ENCODE data around the gene SNX9.

SNX9 gene

DNA sequence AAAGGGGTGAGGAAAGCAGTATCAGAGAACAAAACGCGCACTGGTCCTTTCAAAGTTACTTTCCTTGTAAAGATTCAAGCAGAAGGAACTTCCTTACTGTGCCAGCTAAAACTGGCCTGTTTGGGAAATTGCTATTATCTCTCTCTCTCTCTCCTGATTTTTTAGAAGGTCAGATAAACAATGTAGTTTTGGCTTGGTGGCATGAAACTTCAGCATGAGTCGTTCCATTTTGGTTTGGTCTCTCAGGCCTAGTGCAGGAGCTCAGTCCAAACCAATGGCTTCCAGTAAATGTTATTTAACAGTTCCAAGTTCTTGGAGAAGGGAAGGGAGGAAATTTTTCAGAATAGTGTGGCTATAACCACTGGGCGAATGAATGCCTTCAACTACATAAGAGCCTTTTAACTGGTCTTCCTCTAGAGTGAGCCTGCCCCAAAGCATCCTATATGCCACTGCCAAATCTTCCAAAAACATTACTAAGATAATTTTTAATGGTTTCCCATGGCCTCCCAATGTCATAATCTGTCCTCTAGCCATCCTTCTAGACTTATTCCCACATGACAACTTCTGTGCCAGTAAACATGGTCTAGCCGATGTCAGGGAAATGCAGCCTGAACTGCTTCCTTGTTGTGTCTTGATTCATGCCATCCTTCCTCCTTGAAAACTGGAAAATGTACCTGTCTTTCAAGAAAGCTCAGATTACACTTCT lies 9.1 kb upstream of the SNX9 start:
- DNase-seq (ENCODE audit: low spot score) = no peak

DNA sequence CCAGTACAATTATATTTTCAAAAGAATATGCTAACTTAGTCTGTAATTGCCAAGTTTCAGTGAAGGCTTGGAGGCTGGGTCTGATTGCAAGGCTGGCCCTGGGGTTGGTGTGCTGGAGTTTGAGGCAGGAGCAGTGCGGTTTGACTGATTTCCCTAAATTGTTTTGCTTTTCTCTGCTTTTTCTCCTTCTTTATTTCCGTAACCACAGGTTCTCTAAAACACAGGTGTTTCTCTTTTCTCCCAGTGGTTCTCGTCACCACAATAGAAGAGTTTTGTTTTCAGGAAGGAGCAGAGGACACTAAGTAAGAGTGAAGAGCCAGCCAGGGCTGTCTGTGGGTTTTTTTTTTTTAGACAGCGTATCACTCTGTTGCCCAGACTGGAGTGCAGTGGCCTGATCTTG lies 8.2 kb upstream of the SNX9 start:
- Histone ChIP-seq H3K4ac (ENCODE audit: low read length) (no peak overlapping the region), H2BK5ac (ENCODE audit: low read length) (no peak overlapping the region), H4K91ac (ENCODE audit: low read depth, low read length, poor library complexity) (no peak overlapping the region), H3K18ac (ENCODE audit: low read length) (no peak overlapping the region), H3K9ac (ENCODE audit: low read depth, low read length, poor library complexity) (no peak overlapping the region), H3K79me1 (ENCODE audit: low read depth, low read length) (no peaks in the 10 kb centered on the region), H3K9me3 (replicated peaks in 1 of 2; ENCODE audit: control insufficient read depth in 2 of 2, insufficient read depth in 1 of 2, low read depth in 1 of 2, low read length in 2 of 2) (no peaks in the 10 kb centered on the region), H3K36me3 (replicated peaks in 1 of 2; ENCODE audit: control insufficient read depth in 2 of 2, insufficient read depth in 2 of 2, low read length in 2 of 2) (no peaks in the 10 kb centered on the region), H3K27ac (replicated peaks; ENCODE audit: low read length) (no peak overlapping the region), H3K14ac (ENCODE audit: low read length) (no peak overlapping the region), H3K4me1 (ENCODE audit: control insufficient read depth in 2 of 2, insufficient read depth in 1 of 2, low read depth in 1 of 2, low read length in 2 of 2) (peaks cover 0 to 1% of the 10 kb centered on the region in 2 donors), H2BK12ac (ENCODE audit: low read length) (no peak overlapping the region), H3K4me2 (ENCODE audit: insufficient read depth, low read length, poor library complexity, severe bottlenecking) (no peak overlapping the region), H2AK5ac (ENCODE audit: low read depth, low read length) (no peak overlapping the region), H2AFZ (ENCODE audit: low read length) (no peak overlapping the region), H3K4me3 (ENCODE audit: low read length in 2 of 2) (no peak overlapping the region), H2BK15ac (ENCODE audit: low read length) (no peak overlapping the region), H3K27me3 (ENCODE audit: control insufficient read depth in 3 of 3, insufficient read depth in 3 of 3, low read depth in 1 of 3, low read length in 3 of 3) (no peaks in the 10 kb centered on the region), H4K8ac (ENCODE audit: low read depth, low read length) (no peak overlapping the region), H2BK120ac (ENCODE audit: low read depth, low read length) (no peak overlapping the region), H3K23ac (ENCODE audit: low read depth, low read length, poor library complexity) (no peak overlapping the region)
- no CpG with 5 or more reads among the region's 4 CpGs for WGBS, 2 donors (ENCODE audit: extremely low coverage in 2 of 2, insufficient read length in 2 of 2, insufficient replicate concordance in 1 of 2)
- no peak for DNase-seq (ENCODE audit: low spot score)

More for the DNA sequence above, 9.1 kb upstream of the SNX9 start:
- Histone ChIP-seq H2BK120ac (ENCODE audit: low read depth, low read length) (no peak overlapping the region), H3K18ac (ENCODE audit: low read length) (no peak overlapping the region), H4K8ac (ENCODE audit: low read depth, low read length) (no peak overlapping the region), H2AFZ (ENCODE audit: low read length) (peak overlapping the region; percentile 2), H3K4ac (ENCODE audit: low read length) (no peak overlapping the region), H3K36me3 (replicated peaks in 1 of 2; ENCODE audit: control insufficient read depth in 2 of 2, insufficient read depth in 2 of 2, low read length in 2 of 2) (no peaks in the 10 kb centered on the region), H2AK5ac (ENCODE audit: low read depth, low read length) (no peak overlapping the region), H4K91ac (ENCODE audit: low read depth, low read length, poor library complexity) (no peak overlapping the region), H3K4me2 (ENCODE audit: insufficient read depth, low read length, poor library complexity, severe bottlenecking) (no peak overlapping the region), H3K14ac (ENCODE audit: low read length) (no peak overlapping the region), H3K23ac (ENCODE audit: low read depth, low read length, poor library complexity) (no peak overlapping the region), H2BK15ac (ENCODE audit: low read length) (no peak overlapping the region), H2BK5ac (ENCODE audit: low read length) (no peak overlapping the region), H3K9me3 (replicated peaks in 1 of 2; ENCODE audit: control insufficient read depth in 2 of 2, insufficient read depth in 1 of 2, low read depth in 1 of 2, low read length in 2 of 2) (peaks cover 0 to 4% of the 10 kb centered on the region in 2 donors), H3K9ac (ENCODE audit: low read depth, low read length, poor library complexity) (no peak overlapping the region), H3K27me3 (ENCODE audit: control insufficient read depth in 3 of 3, insufficient read depth in 3 of 3, low read depth in 1 of 3, low read length in 3 of 3) (no peaks in the 10 kb centered on the region), H3K4me3 (ENCODE audit: low read length in 2 of 2) (no peak overlapping the region), H2BK12ac (ENCODE audit: low read length) (no peak overlapping the region), H3K27ac (replicated peaks; ENCODE audit: low read length) (no peak overlapping the region), H3K4me1 (ENCODE audit: control insufficient read depth in 2 of 2, insufficient read depth in 1 of 2, low read depth in 1 of 2, low read length in 2 of 2) (no peaks in the 10 kb centered on the region), H3K79me1 (ENCODE audit: low read depth, low read length) (no peaks in the 10 kb centered on the region)
- WGBS, 2 donors (ENCODE audit: extremely low coverage in 2 of 2, insufficient read length in 2 of 2, insufficient replicate concordance in 1 of 2) = no CpG with 5 or more reads among the region's 5 CpGs

DNA sequence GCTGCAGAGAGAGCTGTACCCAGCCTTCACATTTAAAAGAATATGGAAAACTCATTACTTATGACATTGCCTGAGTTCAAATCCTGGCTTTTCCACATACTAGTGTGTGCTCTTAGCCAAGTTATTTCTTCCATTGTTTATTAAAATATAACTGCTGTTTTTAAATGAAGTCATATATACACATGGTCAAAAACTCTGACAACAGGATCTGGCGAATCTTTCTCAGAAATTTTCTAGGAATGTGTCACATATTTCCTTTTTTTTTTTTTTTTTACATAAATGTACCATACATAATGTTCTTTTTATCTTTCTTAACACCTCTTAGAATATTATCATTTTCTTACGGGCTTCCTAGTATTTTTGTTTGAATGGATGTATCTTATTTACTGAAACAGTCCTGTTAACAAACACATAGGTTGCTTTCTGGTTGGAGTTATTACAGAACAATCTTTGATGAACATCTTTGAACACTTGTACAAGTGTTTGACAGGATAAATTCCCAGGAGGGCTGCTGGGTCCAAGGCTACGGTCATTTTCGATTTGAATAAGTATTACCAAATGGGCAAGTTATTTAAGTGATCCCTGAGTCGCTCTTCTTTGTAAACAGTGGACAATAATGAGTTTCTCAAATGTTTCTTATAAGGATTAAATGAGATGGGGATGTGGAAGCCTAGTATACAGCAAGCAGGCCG lies 1.6 kb upstream of the SNX9 start:
- no peak overlapping the region for H3K4ac ChIP-seq (ENCODE audit: low read length)
- no peak overlapping the region for H3K4me3 ChIP-seq (ENCODE audit: low read length in 2 of 2)
- H2AFZ ChIP-seq (ENCODE audit: low read length) = no peak overlapping the region

GRCh38 chr6:157822245-157823000 lies 623 bp upstream of the SNX9 start:
- Histone ChIP-seq H3K4me3 (ENCODE audit: low read length in 2 of 2) (peak overlapping the region; percentile 57 to 84), H3K79me1 (ENCODE audit: low read depth, low read length) (no peaks in the 10 kb centered on the region), H3K4ac (ENCODE audit: low read length) (no peak overlapping the region), H4K8ac (ENCODE audit: low read depth, low read length) (peak overlapping the region; percentile 0), H2AK5ac (ENCODE audit: low read depth, low read length) (no peak overlapping the region), H3K14ac (ENCODE audit: low read length) (no peak overlapping the region), H2AFZ (ENCODE audit: low read length) (peak overlapping the region; percentile 94), H2BK5ac (ENCODE audit: low read length) (no peak overlapping the region), H3K36me3 (replicated peaks in 1 of 2; ENCODE audit: control insufficient read depth in 2 of 2, insufficient read depth in 2 of 2, low read length in 2 of 2) (no peaks in the 10 kb centered on the region), H2BK15ac (ENCODE audit: low read length) (no peak overlapping the region), H2BK12ac (ENCODE audit: low read length) (no peak overlapping the region), H3K9me3 (replicated peaks in 1 of 2; ENCODE audit: control insufficient read depth in 2 of 2, insufficient read depth in 1 of 2, low read depth in 1 of 2, low read length in 2 of 2) (no peaks in the 10 kb centered on the region), H3K27me3 (ENCODE audit: control insufficient read depth in 3 of 3, insufficient read depth in 3 of 3, low read depth in 1 of 3, low read length in 3 of 3) (peaks cover 0 to 11% (median 2%) of the 10 kb centered on the region in 3 experiments), H3K27ac (replicated peaks; ENCODE audit: low read length) (no peak overlapping the region), H3K18ac (ENCODE audit: low read length) (peak overlapping the region; percentile 97), H3K23ac (ENCODE audit: low read depth, low read length, poor library complexity) (no peak overlapping the region), H3K4me2 (ENCODE audit: insufficient read depth, low read length, poor library complexity, severe bottlenecking) (peak overlapping the region; percentile 54), H4K91ac (ENCODE audit: low read depth, low read length, poor library complexity) (no peak overlapping the region), H3K9ac (ENCODE audit: low read depth, low read length, poor library complexity) (peak overlapping the region; percentile 60), H3K4me1 (ENCODE audit: control insufficient read depth in 2 of 2, insufficient read depth in 1 of 2, low read depth in 1 of 2, low read length in 2 of 2) (peaks cover 0 to 1% of the 10 kb centered on the region in 2 donors), H2BK120ac (ENCODE audit: low read depth, low read length) (no peak overlapping the region)
- WGBS, 2 donors (ENCODE audit: extremely low coverage in 2 of 2, insufficient read length in 2 of 2, insufficient replicate concordance in 1 of 2) = no CpG with 5 or more reads among the region's 53 CpGs
- DNase-seq (ENCODE audit: low spot score) = no peak

More for the DNA sequence above, 1.6 kb upstream of the SNX9 start:
- no peak overlapping the region for H3K23ac ChIP-seq (ENCODE audit: low read depth, low read length, poor library complexity)
- H4K91ac ChIP-seq (ENCODE audit: low read depth, low read length, poor library complexity) = no peak overlapping the region
- no peaks in the 10 kb centered on the region for H3K79me1 ChIP-seq (ENCODE audit: low read depth, low read length)
- no peak overlapping the region for H2BK12ac ChIP-seq (ENCODE audit: low read length)
- H3K9ac ChIP-seq (ENCODE audit: low read depth, low read length, poor library complexity) = no peak overlapping the region
- H3K36me3 ChIP-seq (replicated peaks in 1 of 2; ENCODE audit: control insufficient read depth in 2 of 2, insufficient read depth in 2 of 2, low read length in 2 of 2) = no peaks in the 10 kb centered on the region
- H2BK120ac ChIP-seq (ENCODE audit: low read depth, low read length) = no peak overlapping the region
- H3K18ac ChIP-seq (ENCODE audit: low read length) = no peak overlapping the region
- no peak overlapping the region for H3K14ac ChIP-seq (ENCODE audit: low read length)
- H3K4me2 ChIP-seq (ENCODE audit: insufficient read depth, low read length, poor library complexity, severe bottlenecking) = no peak overlapping the region
- H2BK15ac ChIP-seq (ENCODE audit: low read length) = no peak overlapping the region
- DNase-seq (ENCODE audit: low spot score) = no peak
- no peaks in the 10 kb centered on the region for H3K9me3 ChIP-seq (replicated peaks in 1 of 2; ENCODE audit: control insufficient read depth in 2 of 2, insufficient read depth in 1 of 2, low read depth in 1 of 2, low read length in 2 of 2)
- WGBS, 2 donors (ENCODE audit: extremely low coverage in 2 of 2, insufficient read length in 2 of 2, insufficient replicate concordance in 1 of 2) = no CpG with 5 or more reads among the region's 6 CpGs
- H3K27me3 ChIP-seq (ENCODE audit: control insufficient read depth in 3 of 3, insufficient read depth in 3 of 3, low read depth in 1 of 3, low read length in 3 of 3) = peaks cover 0 to 11% (median 2%) of the 10 kb centered on the region in 3 experiments
- no peak overlapping the region for H3K27ac ChIP-seq (replicated peaks; ENCODE audit: low read length)
- H2AK5ac ChIP-seq (ENCODE audit: low read depth, low read length) = no peak overlapping the region
- peaks cover 0 to 1% of the 10 kb centered on the region in 2 donors for H3K4me1 ChIP-seq (ENCODE audit: control insufficient read depth in 2 of 2, insufficient read depth in 1 of 2, low read depth in 1 of 2, low read length in 2 of 2)
- no peak overlapping the region for H4K8ac ChIP-seq (ENCODE audit: low read depth, low read length)
- H2BK5ac ChIP-seq (ENCODE audit: low read length) = no peak overlapping the region

All from neuronal stem cell (in vitro differentiated cells).